Liver (tissue), 9 donors: ENCODE measurements around the gene OR8D1. TPM values are rescaled to one million over a fixed set of nuclear protein-coding genes. Genes with fewer than 3 reads are reported as not detected.

Experiments
- DNase-seq: peaks from one replicate; pipeline ENCODE4 v3.0.0-alpha.2; 2017; ENCODE audit warnings: low spot score
- H3K27ac ChIP-seq, 2 donors: one replicate each; pipeline ENCODE4 v1.7.0; 2013; ENCODE audit warnings: inconsistent platforms in 2 of 2, low read length in 2 of 2, control low read depth in 1 of 2, low read depth in 1 of 2, mild to moderate bottlenecking in 1 of 2
- H3K27me3 ChIP-seq, 4 donors: one replicate each; pipeline versions ENCODE4 v1.6.1 to v1.7.0; 2013; ENCODE audit warnings: low read length in 3 of 4, inconsistent platforms in 1 of 4, mild to moderate bottlenecking in 1 of 4, moderate library complexity in 1 of 4; ENCODE audit not compliant: control insufficient read depth in 4 of 4, insufficient read depth in 4 of 4
- H3K36me3 ChIP-seq, 4 donors: one replicate each; pipeline versions ENCODE4 v1.6.1 to v1.7.0; 2013; ENCODE audit warnings: low read length in 3 of 4, mild to moderate bottlenecking in 3 of 4, low read depth in 1 of 4, moderate library complexity in 1 of 4; ENCODE audit not compliant: control insufficient read depth in 4 of 4, insufficient read depth in 3 of 4
- H3K4me1 ChIP-seq, 4 donors: one replicate each; pipeline versions ENCODE4 v1.6.1 to v1.7.0; 2013; ENCODE audit warnings: low read length in 3 of 4, mild to moderate bottlenecking in 3 of 4, moderate library complexity in 1 of 4; ENCODE audit not compliant: control insufficient read depth in 4 of 4, insufficient read depth in 4 of 4
- H3K4me3 ChIP-seq, 3 donors: one replicate each; pipeline versions ENCODE4 v1.6.1 to v1.7.0; 2013; ENCODE audit warnings: low read length in 3 of 3, control low read depth in 1 of 3, low read depth in 1 of 3, mild to moderate bottlenecking in 1 of 3
- H3K9ac ChIP-seq, 2 donors: one replicate each; pipeline ENCODE4 v1.7.0; 2013; ENCODE audit warnings: low read length in 2 of 2, mild to moderate bottlenecking in 2 of 2, moderate library complexity in 2 of 2, control low read depth in 1 of 2, low read depth in 1 of 2
- H3K9me3 ChIP-seq, 4 donors: one replicate each; pipeline versions ENCODE4 v1.6.1 to v1.7.0; 2013; ENCODE audit warnings: low read length in 3 of 4; ENCODE audit not compliant: control insufficient read depth in 4 of 4
- FOXA1 ChIP-seq: IDR thresholded peaks from 2 replicates; pipeline ENCODE4 v1.6.1; 2016; ENCODE audit warnings: antibody characterized with exemption
- HNF4A ChIP-seq, 2 donors: conservative IDR thresholded peaks; 2 replicates each; pipeline ENCODE4 v1.6.1; 2016; ENCODE audit warnings: antibody characterized with exemption in 2 of 2, mild to moderate bottlenecking in 2 of 2
- HNF4G ChIP-seq: IDR thresholded peaks from 2 replicates; pipeline ENCODE4 v1.6.1; 2016; ENCODE audit warnings: antibody characterized with exemption
- MAX ChIP-seq: IDR thresholded peaks from 2 replicates; pipeline ENCODE4 v1.6.1; 2016; ENCODE audit warnings: antibody characterized with exemption
- WGBS: extraction: QIAGEN DNeasy Blood & Tissue Kit; methylation state at CpG from one replicate; pipeline ENCODE4 v1.1.7; 2013; 5-methylcytosine and 5-hydroxymethylcytosine counted together
- polyA plus RNA-seq, 2 donors: library from polyadenylated mRNA; stranded (reverse) in 1 of 2; unstranded in 1 of 2; fragments of 200-250 nt in 1 of 2; fragments of >200 nt in 1 of 2; fragmentation: Nextera tagmentation in 1 of 2; extraction: Ambion mirVana in 1 of 2; gene quantifications; one replicate each; pipeline versions ENCODE4 v1.2.1 to v1.2.3, GENCODE V29; 2013 to 2015
- total RNA-seq, 2 donors: library from RNA; depleted of rRNA; stranded (reverse); fragments of >200 nt; gene quantifications; one replicate each; pipeline ENCODE4 v1.2.3, GENCODE V29; 2014
- TF ChIP-seq, protein P1 (sequence below): IDR thresholded peaks from 2 replicates; pipeline ENCODE4 v1.6.1; 2016; ENCODE audit warnings: antibody characterized with exemption
- donor health status: healthy.
- donor health status: healthy.
- donor health status: healthy.
- donor health status: healthy.
- donor health status: healthy.

OR8D1 gene
- total and polyA plus RNA-seq, 4 donors: not detected

DNA sequence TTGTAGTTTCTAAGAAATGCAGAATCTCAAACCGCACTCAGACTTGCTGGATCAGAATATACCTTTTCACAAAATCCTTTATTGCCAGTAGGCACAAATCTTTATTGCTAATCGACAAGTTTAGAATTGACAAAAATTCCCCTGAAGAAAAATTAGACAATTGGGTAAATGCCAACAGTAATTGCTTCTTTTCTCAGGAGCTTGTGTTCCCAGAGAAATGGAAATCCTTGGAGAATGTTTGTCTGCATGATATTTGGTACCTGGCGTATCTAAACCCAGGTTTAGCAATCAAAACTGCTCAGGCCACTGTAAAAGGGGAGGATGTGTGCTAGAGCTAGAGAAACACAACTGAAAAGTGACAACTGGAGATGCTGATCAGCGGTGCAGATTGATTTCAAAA, 57.7 kb downstream of the OR8D1 start, which contains the start of gene OR8G5:
Gene OR8G5, plus strand, starts transcription at position 301 of the 400 bp plus-strand sequence. CDS start 8,556 bp downstream, outside the sequence.
- H3K27ac ChIP-seq: no peak within 1 kb of the TSS
- H3K9ac ChIP-seq: no peak within 1 kb of the TSS
- H3K4me3 ChIP-seq: no peak within 1 kb of the TSS
- DNase-seq: no peak
- peaks cover 0 to 11% (median 1%) of the 10 kb centered on the region in 4 donors for H3K27me3 ChIP-seq
- WGBS: 69% methylated on average over 4 of the region's 4 CpGs
- H3K36me3 ChIP-seq: no peaks in the 10 kb centered on the region
- H3K9me3 ChIP-seq: no peaks in the 10 kb centered on the region
- H3K4me1 ChIP-seq: no peaks in the 10 kb centered on the region
- TF ChIP-seq FOXA1: no peak
- TF ChIP-seq MAX: no peak
- TF ChIP-seq HNF4G: no peak
- no peak for TF ChIP-seq HNF4A (conservative IDR thresholded peaks at IDR 0.05)
- TF ChIP-seq, protein P1, sequence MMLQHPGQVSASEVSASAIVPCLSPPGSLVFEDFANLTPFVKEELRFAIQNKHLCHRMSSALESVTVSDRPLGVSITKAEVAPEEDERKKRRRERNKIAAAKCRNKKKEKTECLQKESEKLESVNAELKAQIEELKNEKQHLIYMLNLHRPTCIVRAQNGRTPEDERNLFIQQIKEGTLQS: no peak

Other genes with a start within 250 kb of the OR8D1 start
- gene VWA5A, start 198.5 kb downstream of the OR8D1 start, total RNA-seq: 1 to 10 TPM; 2.3 to 5.7 TPM
- 1 to 10 TPM; 3.4 to 4.0 TPM for gene VWA5A, start 198.5 kb downstream of the OR8D1 start, polyA plus RNA-seq
- not detected for gene OR10D3, start 130.6 kb downstream of the OR8D1 start, total RNA-seq
- gene OR10D3, start 130.6 kb downstream of the OR8D1 start, polyA plus RNA-seq: not detected
- not detected for gene OR8G1, start 72.9 kb downstream of the OR8D1 start, total RNA-seq
- not detected for gene OR8G1, start 72.9 kb downstream of the OR8D1 start, polyA plus RNA-seq
- gene OR8G5, start 57.6 kb downstream of the OR8D1 start, total RNA-seq: not detected
- not detected for gene OR8G5, start 57.6 kb downstream of the OR8D1 start, polyA plus RNA-seq
- not detected for gene OR8D2, start 6.2 kb upstream of the OR8D1 start, total RNA-seq
- gene OR8D2, start 6.2 kb upstream of the OR8D1 start, polyA plus RNA-seq: not detected
- gene OR8B2, start 70.5 kb upstream of the OR8D1 start, total RNA-seq: not detected
- gene OR8B2, start 70.5 kb upstream of the OR8D1 start, polyA plus RNA-seq: not detected
- gene OR8B3, start 85.1 kb upstream of the OR8D1 start, total RNA-seq: not detected
- gene OR8B3, start 85.1 kb upstream of the OR8D1 start, polyA plus RNA-seq: not detected
- not detected for gene OR8B4, start 110.9 kb upstream of the OR8D1 start, total RNA-seq
- not detected for gene OR8B4, start 110.9 kb upstream of the OR8D1 start, polyA plus RNA-seq
- not detected for gene OR8B8, start 131.7 kb upstream of the OR8D1 start, total RNA-seq
- not detected for gene OR8B8, start 131.7 kb upstream of the OR8D1 start, polyA plus RNA-seq
- gene OR8B12, start 229.7 kb upstream of the OR8D1 start, total RNA-seq: not detected
- gene OR8B12, start 229.7 kb upstream of the OR8D1 start, polyA plus RNA-seq: not detected